ENCODE data around the gene CARD6.

- TF ChIP-seq CTCF (IDR thresholded peaks at IDR 0.05): no peak
- TF ChIP-seq POLR2A (IDR thresholded peaks at IDR 0.05): peak; percentile 69 to 79
Measured at GRCh38 chr5:40834849-40835787, 6.0 kb upstream of the CARD6 start, which contains the start of gene RPL37.

Measured in Peyer's patch (tissue), 4 donors.